Mucosa of rectum (tissue), 2 donors: ENCODE results near the gene PPME1.
"Not testable (repeated sequence)": the region's sequence is repeated elsewhere in the genome, so short reads cannot be mapped to it uniquely, and the experiment has no call there.

Source experiments
- H3K27ac ChIP-seq, 2 donors: one replicate each; pipeline ENCODE4 v1.7.0; 2013; ENCODE audit warnings: inconsistent platforms in 2 of 2, low read depth in 2 of 2, low read length in 2 of 2
- H3K27me3 ChIP-seq, 2 donors: one replicate each; pipeline ENCODE4 v1.7.0; 2013; ENCODE audit warnings: low read length in 2 of 2; ENCODE audit not compliant: control insufficient read depth in 2 of 2, insufficient read depth in 2 of 2
- H3K36me3 ChIP-seq, 2 donors: one replicate each; pipeline ENCODE4 v1.7.0; 2013; ENCODE audit warnings: low read length in 2 of 2; ENCODE audit not compliant: control insufficient read depth in 2 of 2, insufficient read depth in 2 of 2
- H3K4me1 ChIP-seq, 2 donors: one replicate each; pipeline ENCODE4 v1.7.0; 2013; ENCODE audit warnings: low read length in 2 of 2, mild to moderate bottlenecking in 1 of 2; ENCODE audit not compliant: control insufficient read depth in 2 of 2, insufficient read depth in 2 of 2
- H3K4me3 ChIP-seq, 2 donors: one replicate each; pipeline ENCODE4 v1.7.0; 2013; ENCODE audit warnings: low read length in 2 of 2
- H3K9ac ChIP-seq, 2 donors: one replicate each; pipeline ENCODE4 v1.7.0; 2013; ENCODE audit warnings: low read length in 2 of 2, low read depth in 1 of 2, mild to moderate bottlenecking in 1 of 2
- H3K9me3 ChIP-seq, 2 donors: one replicate each; pipeline ENCODE4 v1.7.0; 2013; ENCODE audit warnings: low read length in 2 of 2; ENCODE audit not compliant: control insufficient read depth in 2 of 2
- donor health status: healthy.
- donor health status: Normal muscosa, but diverticular disease.

Gene PPME1

GRCh38 chr11:74170694-74171629 is at the start of gene PPME1, which contains the start of gene C2CD3:
PPME1 (plus strand) TSS chr11:74171289; CDS start chr11:74171422, 133 bp downstream.
C2CD3 (minus strand) TSS chr11:74171002; CDS start chr11:74170792, 210 bp downstream.
- no peaks in the 10 kb centered on the region for H3K9me3 ChIP-seq
- H3K4me3 ChIP-seq: peak within 1 kb of the TSS; percentile 92 to 96
- peaks cover 11% of the 10 kb centered on the region in 2 donors for H3K36me3 ChIP-seq
- H3K27me3 ChIP-seq: no peaks in the 10 kb centered on the region
- peak within 1 kb of the TSS; percentile 88 to 91 for H3K27ac ChIP-seq
- H3K4me1 ChIP-seq: peaks cover 19 to 23% of the 10 kb centered on the region in 2 donors
- H3K9ac ChIP-seq: peak within 1 kb of the TSS; percentile 90

GRCh38 chr11:74121804-74122203 is 49.3 kb upstream of the PPME1 start:
- Histone ChIP-seq H3K36me3 (peaks cover 3 to 5% of the 10 kb centered on the region in 2 donors), H3K4me3 (no peak overlapping the region), H3K27me3 (no peaks in the 10 kb centered on the region), H3K9me3 (no peaks in the 10 kb centered on the region), H3K27ac (no peak overlapping the region), H3K4me1 (no peaks in the 10 kb centered on the region), H3K9ac (no peak overlapping the region)

GRCh38 chr11:74123008-74123448 is 48.1 kb upstream of the PPME1 start:
- peaks cover 3 to 5% of the 10 kb centered on the region in 2 donors for H3K36me3 ChIP-seq
- no peaks in the 10 kb centered on the region for H3K9me3 ChIP-seq
- no peak overlapping the region for H3K4me3 ChIP-seq
- H3K9ac ChIP-seq: no peak overlapping the region
- no peaks in the 10 kb centered on the region for H3K4me1 ChIP-seq
- H3K27ac ChIP-seq: no peak overlapping the region
- H3K27me3 ChIP-seq: no peaks in the 10 kb centered on the region

- not testable (repeated sequence) for H3K4me3 ChIP-seq, H3K9ac ChIP-seq, H3K9me3 ChIP-seq, H3K27me3 ChIP-seq, H3K27ac ChIP-seq, H3K4me1 ChIP-seq
- H3K36me3 ChIP-seq: peaks cover 5 to 12% of the 10 kb centered on the region in 2 donors
Observed at GRCh38 chr11:74129121-74129520, 42.0 kb upstream of the PPME1 start.

- Histone ChIP-seq H3K27ac (no peak overlapping the region), H3K27me3 (no peaks in the 10 kb centered on the region), H3K36me3 (peaks cover 5 to 16% of the 10 kb centered on the region in 2 donors)
Observed at GRCh38 chr11:74132833-74133232, 38.3 kb upstream of the PPME1 start.

GRCh38 chr11:74133436-74133835 is 37.7 kb upstream of the PPME1 start:
- Histone ChIP-seq H3K9me3 (no peaks in the 10 kb centered on the region), H3K9ac (no peak overlapping the region), H3K4me1 (peaks cover 0 to 5% of the 10 kb centered on the region in 2 donors), H3K27me3 (no peaks in the 10 kb centered on the region), H3K4me3 (no peak overlapping the region), H3K27ac (no peak overlapping the region), H3K36me3 (peaks cover 5 to 16% of the 10 kb centered on the region in 2 donors)

More at GRCh38 chr11:74132833-74133232, 38.3 kb upstream of the PPME1 start:
- Histone ChIP-seq H3K4me3 (no peak overlapping the region), H3K4me1 (no peaks in the 10 kb centered on the region), H3K9me3 (no peaks in the 10 kb centered on the region), H3K9ac (no peak overlapping the region)

- Histone ChIP-seq H3K27me3 (no peaks in the 10 kb centered on the region), H3K9me3 (no peaks in the 10 kb centered on the region), H3K9ac (no peak overlapping the region), H3K36me3 (peaks cover 5 to 19% of the 10 kb centered on the region in 2 donors), H3K4me1 (peaks cover 0 to 15% of the 10 kb centered on the region in 2 donors), H3K27ac (no peak overlapping the region), H3K4me3 (no peak overlapping the region)
Observed at GRCh38 chr11:74134661-74135060, 36.4 kb upstream of the PPME1 start.

- H3K9me3 ChIP-seq: no peaks in the 10 kb centered on the region
- no peak overlapping the region for H3K4me3 ChIP-seq
- H3K27me3 ChIP-seq: no peaks in the 10 kb centered on the region
- no peak overlapping the region for H3K27ac ChIP-seq
- peaks cover 0 to 15% of the 10 kb centered on the region in 2 donors for H3K4me1 ChIP-seq
- peaks cover 5 to 19% of the 10 kb centered on the region in 2 donors for H3K36me3 ChIP-seq
- no peak overlapping the region for H3K9ac ChIP-seq
Observed at GRCh38 chr11:74135127-74135840, 35.8 kb upstream of the PPME1 start.

GRCh38 chr11:74138021-74138420 is 33.1 kb upstream of the PPME1 start:
- peaks cover 0 to 15% of the 10 kb centered on the region in 2 donors for H3K4me1 ChIP-seq
- peak overlapping the region in 1 of 2 donors; percentile 11 for H3K27ac ChIP-seq
- no peak overlapping the region for H3K4me3 ChIP-seq
- H3K9ac ChIP-seq: no peak overlapping the region
- H3K27me3 ChIP-seq: no peaks in the 10 kb centered on the region
- H3K36me3 ChIP-seq: peaks cover 0 to 13% of the 10 kb centered on the region in 2 donors
- H3K9me3 ChIP-seq: no peaks in the 10 kb centered on the region

- no peaks in the 10 kb centered on the region for H3K27me3 ChIP-seq
- peaks cover 0 to 10% of the 10 kb centered on the region in 2 donors for H3K36me3 ChIP-seq
- peaks cover 0 to 15% of the 10 kb centered on the region in 2 donors for H3K4me1 ChIP-seq
- H3K4me3 ChIP-seq: no peak overlapping the region
- H3K27ac ChIP-seq: peak overlapping the region in 1 of 2 donors; percentile 11
- no peak overlapping the region for H3K9ac ChIP-seq
- no peaks in the 10 kb centered on the region for H3K9me3 ChIP-seq
Observed at GRCh38 chr11:74138572-74138971, 32.5 kb upstream of the PPME1 start.
